Stimulated activated CD4-positive, alpha-beta T cell treated with anti-CD3 and anti-CD28 coated beads, Interleukin-1b, Interleukin-23, amount 100 ng/mL, for 1 hour (primary cell): ENCODE measurements around the gene SLC30A7.
"Not testable (repeated sequence)": the region's sequence is repeated elsewhere in the genome, so short reads cannot be mapped to it uniquely, and the experiment has no call there.

ENCODE experiments used
- DNase-seq, 2 donors: peaks; one replicate each; pipeline ENCODE4 v3.0.0-alpha.2; 2020; ENCODE audit warnings: low read depth in 2 of 2

Gene SLC30A7

DNA sequence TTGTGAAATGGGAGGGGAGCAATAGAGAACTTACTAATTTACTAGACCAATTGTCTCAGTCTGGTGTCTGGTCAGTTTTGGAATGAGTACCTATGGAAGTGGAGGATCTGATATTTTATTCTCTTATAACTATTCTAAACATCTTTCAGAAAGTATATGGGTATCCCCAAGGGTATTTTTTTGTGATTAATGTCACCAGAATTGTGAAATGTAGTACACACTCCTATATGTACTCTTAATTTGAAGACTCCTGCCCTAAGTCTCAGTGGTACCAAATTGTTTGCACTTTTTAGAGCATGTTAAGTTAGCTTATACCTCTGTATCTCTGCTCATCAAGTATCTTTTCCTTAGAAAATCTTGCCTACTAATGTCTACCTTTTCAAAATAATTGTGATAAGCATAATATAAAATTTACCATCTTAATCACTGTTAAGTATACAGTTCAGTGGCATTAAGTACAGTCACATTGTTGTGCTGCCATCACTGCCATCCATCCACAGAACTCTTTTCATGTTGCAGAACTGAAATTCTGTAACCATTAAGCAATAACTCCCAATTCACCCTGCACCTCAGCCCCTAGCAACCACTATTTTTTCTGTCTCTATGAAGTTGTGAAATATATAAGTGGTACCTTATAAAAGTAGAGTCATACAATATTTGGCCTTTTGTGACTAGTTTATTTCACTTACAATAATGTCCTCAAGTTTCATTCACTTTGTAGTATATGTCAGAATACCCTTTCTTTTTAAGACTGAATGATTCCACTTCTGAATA lies 40.5 kb downstream of the SLC30A7 start:
- DNase-seq: no peak

DNA sequence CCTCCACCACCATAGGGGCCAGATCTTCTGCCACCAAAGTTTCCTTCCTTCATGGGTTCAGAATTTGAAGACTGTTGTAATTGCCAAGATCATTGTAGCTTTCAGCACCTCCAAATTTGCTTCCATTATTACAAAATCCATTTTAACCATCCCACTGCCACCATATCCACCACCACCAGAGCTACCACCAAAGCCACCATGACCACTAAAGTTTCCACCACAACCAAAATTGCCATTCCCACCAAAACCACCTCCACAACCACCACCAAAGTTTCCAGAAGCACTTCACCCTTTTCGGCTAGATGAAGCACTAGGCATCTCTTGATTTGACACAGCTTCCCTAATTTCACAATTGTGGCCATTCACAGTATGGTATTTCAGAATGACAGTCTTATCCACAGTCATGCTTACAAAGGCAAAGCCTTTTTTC lies 45.2 kb downstream of the SLC30A7 start:
- no peak for DNase-seq

DNA sequence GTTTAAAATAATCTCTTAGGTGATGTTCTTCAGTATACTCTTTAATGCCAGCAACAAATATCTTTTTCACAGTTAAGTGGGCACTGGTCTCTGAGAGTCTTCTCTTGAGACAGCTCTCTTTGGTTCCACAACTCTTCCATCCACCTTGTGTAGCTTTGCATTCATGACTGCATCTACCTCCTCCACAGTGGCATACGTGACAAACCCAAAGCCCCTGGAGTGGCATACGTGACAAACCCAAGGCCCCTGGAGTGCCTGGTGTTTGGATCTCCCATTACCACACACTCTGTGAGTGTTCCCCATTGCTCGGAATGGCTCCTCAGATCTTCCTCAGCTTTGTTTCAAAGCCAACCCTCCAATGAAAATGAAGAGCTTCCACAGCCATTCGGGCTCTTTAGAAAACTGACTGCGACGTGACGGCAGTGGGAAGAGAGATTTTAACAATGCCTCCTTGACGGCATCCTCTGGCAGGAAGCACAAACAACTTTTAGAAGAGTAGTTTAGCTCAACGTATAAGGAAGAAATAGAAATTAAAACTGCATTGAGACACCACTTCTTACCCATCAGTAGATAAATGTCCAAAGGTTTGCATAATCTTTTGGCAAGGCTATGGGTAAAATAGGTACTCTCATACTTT lies 45.8 kb downstream of the SLC30A7 start:
- DNase-seq: no peak

DNA sequence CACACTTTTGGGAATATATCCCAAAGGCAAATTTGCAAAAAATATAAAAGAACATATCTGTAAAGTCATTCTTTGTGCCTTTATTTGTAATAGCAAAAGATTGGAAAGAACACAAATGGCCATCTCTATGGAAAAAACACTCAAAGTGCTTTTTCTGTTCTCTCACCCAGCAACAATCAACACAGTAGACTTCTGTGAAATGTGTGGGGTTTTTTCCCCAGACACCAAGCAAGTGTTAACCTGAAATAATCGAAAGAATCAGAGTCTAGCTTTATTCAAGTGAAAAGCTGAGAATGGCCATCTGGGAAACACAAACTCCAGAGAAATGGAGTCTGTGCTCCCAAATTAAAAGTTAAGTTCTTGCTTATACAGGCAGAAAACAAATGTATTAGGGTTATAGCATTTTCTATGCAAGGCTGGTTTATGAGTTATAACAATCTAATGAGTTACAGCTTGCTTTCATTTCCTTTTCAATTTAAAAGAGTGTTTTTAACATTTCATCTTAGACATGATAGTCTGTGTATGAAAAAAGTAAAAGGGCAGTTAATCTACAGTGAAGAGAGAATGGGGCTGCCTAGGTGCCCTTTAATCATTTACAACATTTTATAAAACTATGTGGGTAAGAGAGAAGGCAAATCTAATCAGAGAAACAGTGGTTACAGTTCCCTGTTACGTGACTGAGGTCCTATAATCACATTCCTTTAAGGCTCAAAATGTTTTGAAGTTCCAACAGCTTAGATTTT lies 46.6 kb downstream of the SLC30A7 start:
- no peak for DNase-seq

DNA sequence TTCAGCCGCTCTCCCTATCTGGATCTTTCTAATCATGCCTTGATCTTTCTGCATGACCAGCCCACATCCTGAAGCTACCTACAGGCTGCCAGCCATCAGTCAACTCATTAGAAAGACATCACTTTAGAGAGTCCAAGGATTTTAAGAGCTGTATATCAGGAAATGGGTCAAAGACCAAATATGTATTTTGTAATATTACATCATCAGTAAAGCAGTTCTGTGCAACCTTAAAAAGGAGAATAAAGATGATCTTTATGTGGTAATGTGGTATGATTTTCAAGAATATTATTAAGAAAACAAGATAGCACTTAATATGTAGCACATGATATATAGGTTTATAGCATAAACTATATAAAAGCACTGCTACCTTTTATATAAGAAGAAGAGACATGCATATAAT lies 47.6 kb downstream of the SLC30A7 start:
- DNase-seq: no peak

DNA sequence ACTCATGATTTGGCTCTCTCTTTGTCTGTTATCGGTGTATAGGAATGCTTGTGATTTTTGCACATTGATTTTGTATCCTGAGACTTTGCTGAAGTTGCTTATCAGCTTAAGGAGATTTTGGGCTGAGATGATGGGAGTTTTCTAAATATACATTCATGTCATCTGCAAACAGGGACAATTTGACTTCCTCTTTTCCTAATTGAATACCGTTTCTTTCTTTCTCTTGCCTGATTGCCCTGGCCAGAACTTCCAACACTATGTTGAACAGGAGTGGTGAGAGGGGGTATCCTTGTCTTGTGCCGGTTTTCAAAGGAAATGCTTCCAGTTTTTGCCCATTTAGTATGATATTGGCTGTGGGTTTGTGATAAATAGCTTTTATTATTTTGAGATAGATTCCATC lies 50.2 kb downstream of the SLC30A7 start:
- DNase-seq: not testable (repeated sequence)

DNA sequence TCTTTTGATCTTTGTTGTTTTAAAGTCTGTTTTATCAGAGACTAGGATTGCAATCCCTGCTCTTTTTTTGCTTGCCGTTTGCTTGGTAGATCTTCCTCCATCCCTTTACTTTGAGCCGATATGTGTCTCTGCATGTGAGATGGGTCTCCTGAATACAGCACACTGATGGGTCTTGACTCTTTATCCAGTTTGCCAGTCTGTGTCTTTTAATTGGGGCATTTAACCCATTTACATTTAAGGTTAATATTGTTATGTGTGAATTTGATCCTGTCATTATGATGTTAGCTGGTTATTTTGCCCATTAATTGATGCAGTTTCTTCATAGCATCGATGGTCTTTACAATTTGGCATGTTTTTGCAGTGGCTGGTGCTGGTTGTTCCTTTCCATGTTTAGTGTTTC lies 51.9 kb downstream of the SLC30A7 start:
- DNase-seq: not testable (repeated sequence)

DNA sequence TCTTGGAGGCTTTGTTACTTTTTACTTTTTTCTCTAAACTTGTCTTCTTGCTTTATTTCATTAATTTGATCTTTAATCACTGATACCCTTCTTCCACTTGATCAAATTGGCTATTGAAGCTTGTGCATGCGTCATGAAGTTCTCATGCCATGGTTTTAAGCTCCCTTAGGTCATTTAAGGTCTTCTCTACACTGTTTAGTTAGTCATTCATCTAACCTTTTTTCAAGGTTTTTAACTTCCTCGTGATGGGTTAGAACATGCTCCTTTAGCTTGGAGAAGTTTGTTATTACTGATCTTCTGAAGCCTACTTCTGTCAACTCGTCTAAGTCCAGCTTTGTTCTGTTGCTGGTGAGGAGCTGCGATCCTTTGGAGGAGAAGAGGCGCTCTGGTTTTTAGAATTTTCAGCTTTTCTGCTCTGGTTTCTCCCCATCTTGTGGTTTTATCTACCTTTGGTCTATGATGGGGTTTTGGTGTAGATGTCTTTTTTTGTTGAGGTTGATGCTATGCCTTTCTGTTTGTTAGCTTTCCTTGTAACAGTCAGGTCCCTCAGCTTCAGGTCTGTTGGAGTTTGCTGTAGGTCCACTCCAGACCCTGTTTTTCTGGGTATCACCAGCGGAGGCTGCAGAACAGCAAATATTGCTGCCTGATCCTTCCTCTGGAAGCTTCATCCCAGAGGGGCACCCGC lies 53.0 kb downstream of the SLC30A7 start:
- not testable (repeated sequence) for DNase-seq

DNA sequence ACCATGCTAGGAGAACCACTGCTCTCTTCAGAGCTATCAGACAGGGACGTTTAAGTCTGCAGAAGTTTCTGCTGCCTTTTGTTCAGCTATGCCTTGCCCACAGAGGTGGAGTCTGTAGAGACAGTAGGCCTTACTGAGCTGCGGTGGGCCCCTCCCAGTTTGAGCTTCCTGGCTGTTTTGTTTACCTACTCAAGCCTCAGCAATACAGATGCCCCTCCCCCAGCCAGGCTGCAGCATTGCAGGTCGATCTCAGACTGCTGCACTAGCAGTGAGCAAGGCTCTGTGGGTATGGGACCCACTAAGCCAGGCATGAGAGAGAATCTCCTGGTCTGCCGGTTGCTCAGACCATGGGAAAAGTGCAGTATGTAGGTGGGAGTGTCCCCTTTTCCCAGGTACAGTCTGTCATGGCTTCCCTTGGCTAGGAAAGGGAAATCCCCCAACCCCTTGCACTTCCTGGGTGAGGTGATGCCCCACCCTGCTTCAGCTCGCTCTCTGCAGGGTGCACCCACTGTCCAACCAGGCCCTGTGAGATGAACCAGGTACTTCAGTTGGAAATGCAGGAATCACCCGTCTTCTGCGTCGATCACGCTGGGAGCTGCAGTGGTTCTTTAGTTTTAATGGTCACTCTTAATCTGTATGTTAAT lies 53.7 kb downstream of the SLC30A7 start:
- DNase-seq: peak in 1 of 2 donors; percentile 28

DNA sequence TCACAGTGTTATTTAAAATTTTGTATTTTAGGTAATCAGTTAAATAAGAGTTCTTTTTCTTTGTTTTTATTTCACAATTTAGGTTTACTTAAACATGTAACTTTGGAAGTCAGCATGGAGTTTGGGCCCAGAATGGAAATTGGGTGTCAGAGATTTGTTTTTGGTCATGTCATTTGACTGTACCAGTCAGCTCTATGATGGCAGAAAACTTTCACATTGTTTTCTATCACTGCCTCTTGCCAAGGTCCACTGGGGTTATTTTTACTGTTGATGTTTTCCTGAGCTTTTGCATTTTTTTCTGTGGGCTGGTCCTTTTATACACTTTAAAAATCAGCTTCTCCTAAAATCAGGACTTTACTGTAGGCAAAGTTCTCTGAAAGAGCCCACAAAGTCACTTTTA lies 54.4 kb downstream of the SLC30A7 start:
- DNase-seq: no peak

DNA sequence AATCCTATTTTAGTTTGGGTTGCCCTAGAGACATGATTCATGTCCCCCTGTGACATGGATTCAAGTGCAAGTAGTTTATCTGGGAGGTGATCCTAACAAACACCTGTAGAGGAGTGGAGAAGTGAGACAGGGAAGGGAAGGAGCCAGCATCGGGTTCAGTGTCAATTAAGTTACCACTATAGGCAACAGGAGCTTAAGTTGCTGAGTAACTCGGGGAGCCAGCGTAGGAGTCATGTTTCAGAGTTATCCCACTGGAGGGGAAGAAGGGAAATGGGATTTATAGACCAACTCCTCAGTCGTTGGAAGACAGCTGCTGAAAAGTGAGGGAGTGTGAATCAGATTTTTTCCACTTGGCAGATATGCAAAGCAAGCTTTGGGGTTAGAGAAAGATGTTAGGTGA lies 54.9 kb downstream of the SLC30A7 start:
- no peak for DNase-seq

DNA sequence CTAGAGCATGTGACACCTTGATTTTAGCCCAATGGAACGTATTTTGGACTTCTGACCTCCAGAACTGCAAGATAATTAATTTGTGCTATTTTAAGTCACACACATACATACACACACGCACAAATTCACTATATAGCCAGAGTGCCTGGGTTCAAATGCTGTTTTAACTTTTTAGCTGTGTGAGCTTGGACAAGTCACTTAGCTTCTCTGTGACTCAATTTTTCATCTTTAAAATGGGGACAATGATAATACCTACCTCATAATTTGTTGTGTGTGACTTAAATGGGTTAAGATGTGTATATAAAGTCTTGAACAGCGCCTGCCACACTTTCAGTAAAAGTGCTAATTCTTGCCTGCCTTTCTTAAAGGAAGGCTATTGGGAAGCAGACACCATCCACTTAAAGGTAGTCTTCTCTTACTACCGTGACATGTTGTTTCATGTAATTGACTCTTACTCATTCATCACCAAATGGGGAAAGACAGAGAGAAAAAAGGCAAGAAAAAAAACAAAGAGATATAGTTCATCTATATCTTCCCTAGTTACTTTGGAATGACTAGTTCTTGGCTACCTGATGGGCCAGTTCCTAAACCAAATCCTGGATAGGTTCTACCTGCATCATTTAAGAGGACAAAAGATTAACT lies 56.3 kb downstream of the SLC30A7 start:
- DNase-seq: no peak

DNA sequence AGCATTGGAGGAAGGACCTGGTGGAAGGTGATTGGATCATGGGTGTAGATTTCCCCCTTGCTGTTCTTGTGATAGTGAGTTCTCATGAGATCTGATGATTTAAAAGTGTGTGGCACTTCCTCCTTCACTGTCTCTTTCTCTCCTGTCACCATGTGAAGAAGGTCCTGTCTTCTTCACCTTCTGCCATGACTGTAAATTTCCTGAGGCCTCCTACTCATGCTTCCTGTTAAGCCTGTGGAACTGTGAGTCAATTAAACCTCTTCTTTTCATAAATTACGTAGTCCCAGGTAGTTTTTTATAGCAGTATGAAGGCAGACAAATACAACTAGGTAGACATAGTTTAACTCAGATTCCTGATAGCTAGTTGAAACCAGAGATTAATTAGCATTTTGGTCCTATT lies 57.1 kb downstream of the SLC30A7 start:
- DNase-seq: not testable (repeated sequence)

DNA sequence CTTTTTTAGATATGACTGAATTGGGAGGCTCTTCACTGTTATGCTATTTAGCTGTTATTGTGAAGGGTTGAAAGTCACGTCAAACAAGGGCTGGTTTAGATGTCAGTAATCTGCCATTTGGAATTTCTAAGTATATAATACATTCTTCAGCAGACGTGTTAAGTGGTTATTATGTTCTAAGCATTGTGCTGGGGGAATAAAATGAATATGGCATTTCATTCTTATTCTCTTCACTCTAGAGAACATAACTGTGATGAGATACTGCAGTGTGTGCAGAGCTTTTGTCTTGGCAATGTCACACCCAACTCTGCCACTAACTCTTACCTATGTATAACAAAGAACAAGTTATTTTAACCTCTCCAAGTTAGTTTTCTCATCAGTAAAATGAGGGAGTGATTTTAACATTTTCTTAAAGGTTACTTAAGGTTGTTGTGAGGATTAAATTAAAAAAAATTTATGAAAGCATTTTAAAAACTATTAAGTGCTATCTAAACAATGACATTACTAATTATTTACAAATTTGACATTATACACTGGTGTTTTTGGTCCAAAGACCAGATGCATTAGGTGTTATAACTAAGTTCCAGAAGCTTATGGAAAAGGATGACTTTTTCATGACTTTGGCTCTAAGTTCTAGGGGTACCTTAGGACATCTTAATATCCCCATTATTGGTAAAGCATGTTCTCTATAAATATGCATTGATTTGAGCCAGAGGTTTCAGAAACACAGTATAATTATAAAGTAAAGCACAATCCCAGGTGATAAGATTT lies 58.3 kb downstream of the SLC30A7 start:
- no peak for DNase-seq

DNA sequence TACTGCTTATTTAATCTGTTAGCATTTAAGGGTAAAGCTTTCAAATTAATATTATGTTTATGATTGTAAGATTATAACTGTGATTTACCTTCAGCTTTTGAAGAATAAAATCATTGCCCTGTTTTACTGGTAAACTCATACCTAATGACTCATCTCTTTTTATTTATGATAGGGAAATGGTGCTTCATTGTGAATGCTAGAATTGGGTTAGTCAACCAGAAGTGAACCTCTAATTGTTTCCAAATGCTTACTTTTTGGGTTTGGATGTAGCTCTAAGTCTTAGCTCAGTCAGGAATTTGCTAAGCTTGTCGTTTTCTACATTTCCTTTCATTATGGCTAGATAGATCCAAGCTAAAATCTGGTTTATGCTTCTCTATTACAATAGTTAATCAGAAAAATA lies 59.4 kb downstream of the SLC30A7 start:
- no peak for DNase-seq

DNA sequence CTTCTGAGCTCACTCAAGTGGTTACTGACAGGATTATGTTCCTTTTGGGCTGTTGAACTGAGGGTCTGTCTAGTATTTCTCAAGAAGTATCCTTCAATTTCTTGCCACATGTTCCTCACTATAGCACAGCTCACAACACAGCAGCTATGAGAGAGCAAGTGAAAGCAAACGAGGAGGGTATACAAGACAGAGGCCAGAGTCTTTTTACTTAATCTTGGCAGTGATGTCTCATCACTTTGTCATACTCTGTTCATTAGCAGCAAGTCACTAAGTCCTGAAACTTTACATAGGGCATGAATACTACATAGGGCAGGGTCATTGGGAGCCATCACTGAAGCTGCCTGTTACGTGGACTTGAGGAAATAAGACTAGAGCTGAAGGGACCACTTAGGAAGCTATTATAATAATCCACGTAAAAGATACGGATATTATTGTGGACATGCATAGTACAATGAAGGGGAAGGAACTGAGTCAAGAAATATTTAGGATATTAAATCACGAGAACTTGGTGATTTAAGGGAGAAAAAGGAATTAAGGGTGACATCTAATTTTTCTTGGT lies 63.7 kb downstream of the SLC30A7 start:
- no peak for DNase-seq

DNA sequence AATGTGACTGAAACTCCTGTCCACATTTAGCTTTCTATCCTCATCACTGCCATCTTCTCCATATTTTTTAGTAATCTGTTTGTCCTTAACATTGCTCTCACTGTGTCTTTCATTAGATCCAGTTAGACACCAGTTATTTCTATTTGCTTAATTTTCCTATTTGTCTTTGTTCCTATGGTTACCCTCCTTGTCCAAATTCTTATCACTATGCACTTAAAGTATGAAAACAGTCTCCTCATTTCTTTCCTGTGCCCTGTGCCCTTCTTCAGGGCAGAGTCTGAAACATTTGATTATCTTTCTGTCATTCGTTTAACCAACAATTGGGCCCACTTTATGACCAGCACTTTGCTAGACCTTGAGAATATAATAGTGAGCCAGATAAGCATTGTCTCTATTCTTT lies 64.2 kb downstream of the SLC30A7 start:
- DNase-seq: no peak

DNA sequence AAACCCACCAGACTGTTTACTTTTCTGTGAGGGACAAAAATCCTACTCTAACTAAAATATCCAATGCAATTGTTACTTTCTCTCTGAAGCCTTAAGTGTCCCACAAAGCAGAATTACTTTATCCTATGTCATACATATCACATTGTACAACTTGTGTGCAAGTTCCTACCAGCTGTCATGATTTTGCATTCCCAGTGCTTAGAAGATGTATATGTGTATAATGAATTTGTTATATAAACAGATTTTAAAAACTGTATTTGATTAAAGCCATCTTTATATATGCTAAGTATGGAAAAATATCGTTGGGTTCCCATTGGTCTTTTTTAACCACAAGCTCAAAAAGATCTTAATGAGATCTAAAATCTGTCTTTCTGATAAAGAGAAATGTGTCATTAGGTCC lies 72.7 kb downstream of the SLC30A7 start:
- no peak for DNase-seq

DNA sequence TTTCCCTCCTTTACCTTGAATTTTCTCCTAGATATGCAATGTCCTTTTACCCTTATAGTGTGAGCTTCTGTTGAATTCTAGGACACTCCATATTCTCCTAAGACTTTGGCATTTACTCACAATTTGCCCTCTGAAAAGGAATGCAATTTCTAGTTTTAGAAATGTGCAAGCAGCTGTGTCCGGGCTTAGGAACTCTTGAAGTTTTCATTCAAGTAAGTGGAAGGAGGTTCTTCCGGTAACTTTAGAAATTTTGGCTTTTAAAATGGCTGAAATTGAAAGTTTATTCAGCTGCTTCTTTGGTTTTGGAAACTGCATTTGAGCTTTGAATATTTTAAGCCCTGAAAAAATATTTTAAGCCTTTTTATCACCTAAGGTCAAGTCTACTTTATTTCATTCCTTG lies 73.4 kb downstream of the SLC30A7 start:
- no peak for DNase-seq

DNA sequence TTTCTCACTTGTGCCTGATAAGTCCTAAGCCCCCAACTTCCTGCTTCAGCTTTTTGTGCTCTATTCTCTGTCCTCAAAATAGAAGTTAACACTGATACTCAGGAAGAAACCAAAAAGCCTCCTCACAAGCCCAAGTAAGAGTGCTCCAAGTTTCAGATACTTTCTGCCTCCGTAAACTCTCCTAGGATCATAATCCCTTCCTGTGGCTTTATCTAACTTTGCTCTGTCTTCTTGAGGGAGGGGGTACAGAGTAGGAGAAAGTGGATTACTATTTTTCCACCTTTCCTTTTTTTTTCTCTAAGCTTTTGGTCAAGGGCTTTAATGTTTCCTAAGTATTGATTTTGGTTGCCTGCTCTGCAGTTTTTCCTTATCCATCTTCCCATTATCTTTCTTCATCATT lies 75.1 kb downstream of the SLC30A7 start:
- DNase-seq: no peak
